GM18498 (cell line): ENCODE results near the gene RAB40C.

Experiments used
- ATAC-seq: cut with Tn5 transposase; IDR thresholded peaks from one replicate; pipeline ENCODE4 v1.9.1; 2021; ENCODE audit warnings: mild to moderate bottlenecking, moderate library complexity; ENCODE audit not compliant: unreplicated experiment

The RAB40C gene

DNA sequence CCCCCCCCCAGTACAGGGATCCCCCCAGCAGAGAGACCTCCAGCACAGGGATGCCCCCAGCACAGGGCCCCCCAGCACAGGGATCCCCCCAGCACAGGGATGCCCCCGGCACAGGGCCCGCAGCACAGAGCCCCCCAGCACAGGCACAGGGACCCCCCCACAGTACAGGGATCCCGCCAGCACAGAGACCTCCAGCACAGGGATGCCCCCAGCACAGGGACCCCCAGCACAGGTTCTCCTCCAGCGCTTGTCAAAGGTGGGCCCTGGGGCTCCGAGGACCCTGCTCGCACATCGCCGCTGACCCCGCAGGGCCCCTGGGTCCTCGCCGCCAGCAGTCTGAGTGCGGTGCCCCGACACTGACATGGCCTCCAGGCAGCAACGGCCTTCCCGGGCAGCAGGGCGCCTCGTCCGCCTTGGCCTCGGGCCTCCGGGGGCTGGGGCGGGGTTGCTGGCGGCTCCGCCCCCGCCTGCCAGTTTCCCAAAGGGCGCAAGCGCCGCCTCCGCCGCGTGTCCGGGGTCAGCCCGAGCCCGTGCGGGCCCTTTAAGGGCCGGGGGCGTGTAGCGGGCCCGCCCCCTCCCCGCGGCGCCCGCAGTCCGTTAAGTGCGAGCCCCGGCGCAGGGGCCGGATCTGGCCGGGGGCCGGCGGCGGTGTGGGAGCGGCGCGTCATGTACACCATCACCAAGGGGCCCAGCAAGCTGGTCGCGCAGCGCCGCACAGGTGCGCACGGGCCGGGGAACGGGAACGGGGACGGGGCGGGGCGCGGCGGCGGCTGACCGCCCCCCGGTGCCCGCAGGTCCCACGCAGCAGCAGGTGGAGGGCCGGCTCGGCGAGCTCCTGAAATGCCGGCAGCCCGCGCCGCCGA, 51.7 kb downstream of the RAB40C start, which contains the start of gene MCRIP2:
Gene MCRIP2, plus strand, starts transcription at position 503 of the 863 bp plus-strand sequence. Its CDS starts 164 bp downstream, at position 667.
- ATAC-seq, result peak; percentile 54

DNA sequence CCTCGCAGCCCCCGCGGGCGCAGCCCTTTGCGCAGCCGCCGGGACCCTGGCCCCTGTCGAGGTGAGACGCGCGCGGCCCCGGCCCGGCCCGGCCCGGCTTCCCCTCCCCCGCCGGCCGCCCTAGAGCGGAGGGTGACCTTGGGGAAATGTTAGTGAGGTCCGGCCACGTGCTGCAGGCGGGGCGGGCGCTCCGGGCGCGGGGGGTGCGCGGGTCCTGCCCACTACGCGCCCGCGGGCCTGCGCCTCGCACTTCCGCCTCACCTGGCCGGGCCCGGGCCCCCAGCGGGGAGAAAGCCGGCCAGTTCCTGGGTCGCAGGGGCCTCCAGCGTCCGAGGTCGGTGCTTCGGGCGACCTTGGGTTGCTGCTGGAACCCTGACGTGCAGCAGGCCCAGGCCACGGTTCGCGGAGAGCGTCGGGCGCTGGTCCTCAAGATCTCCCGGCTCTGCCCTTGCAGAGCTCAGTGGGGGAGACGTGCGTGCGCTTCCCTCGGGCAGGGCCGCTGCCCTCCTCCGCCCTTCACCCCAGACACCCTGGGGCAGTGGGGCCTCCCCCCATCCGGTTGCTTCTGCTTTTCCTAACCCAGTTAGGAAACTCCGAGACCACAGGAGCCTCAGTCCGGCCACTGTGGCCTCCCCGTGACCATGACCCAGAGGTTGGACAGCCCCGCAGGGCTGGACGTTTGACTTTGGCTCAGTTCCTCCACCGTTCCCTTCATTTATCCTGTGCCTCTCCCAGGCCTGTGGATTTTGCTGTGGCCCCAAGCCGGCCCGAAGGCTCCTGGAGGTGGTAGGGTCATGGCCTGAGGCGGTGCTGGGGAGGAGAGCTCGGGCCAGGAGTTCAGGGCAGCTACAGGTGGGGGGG, 52.6 kb downstream of the RAB40C start:
- peak; percentile 46 for ATAC-seq

DNA sequence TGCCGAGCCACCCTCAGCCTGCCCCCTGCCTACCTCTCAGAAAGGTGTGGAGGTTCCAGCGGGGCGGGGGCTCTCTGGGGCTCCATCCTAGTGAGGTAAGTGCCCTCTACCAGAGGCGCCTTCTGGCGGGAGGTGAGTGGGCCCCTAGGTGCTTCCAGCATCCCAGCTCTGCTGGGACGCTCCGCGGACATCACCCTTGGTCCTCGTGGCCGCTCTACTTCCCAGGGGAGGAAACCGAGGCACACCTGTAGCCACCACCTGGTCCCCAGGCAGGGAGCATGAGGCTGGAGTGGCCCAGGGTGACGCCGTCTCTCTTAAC, 53.1 kb downstream of the RAB40C start:
- no peak for ATAC-seq

DNA sequence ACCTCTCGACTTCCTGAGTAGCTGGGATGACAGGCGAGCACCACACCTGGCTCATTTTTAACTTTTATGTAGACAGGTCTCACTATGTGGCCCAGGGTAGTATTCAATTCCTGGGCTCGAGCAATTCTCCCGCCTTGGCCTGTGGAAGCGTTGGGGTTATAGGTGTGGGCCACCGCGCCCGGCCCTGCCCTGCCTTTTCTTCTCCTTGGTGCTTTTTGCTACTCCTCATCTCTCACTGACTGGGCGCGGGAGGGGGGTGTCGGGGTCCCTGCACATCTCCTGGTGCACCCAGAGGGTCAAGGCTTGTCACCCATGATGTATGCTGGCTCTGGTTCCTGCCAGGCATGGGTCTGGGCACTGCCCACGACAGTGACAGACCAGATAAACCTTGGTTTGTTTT, 54.7 kb downstream of the RAB40C start:
- no peak for ATAC-seq

DNA sequence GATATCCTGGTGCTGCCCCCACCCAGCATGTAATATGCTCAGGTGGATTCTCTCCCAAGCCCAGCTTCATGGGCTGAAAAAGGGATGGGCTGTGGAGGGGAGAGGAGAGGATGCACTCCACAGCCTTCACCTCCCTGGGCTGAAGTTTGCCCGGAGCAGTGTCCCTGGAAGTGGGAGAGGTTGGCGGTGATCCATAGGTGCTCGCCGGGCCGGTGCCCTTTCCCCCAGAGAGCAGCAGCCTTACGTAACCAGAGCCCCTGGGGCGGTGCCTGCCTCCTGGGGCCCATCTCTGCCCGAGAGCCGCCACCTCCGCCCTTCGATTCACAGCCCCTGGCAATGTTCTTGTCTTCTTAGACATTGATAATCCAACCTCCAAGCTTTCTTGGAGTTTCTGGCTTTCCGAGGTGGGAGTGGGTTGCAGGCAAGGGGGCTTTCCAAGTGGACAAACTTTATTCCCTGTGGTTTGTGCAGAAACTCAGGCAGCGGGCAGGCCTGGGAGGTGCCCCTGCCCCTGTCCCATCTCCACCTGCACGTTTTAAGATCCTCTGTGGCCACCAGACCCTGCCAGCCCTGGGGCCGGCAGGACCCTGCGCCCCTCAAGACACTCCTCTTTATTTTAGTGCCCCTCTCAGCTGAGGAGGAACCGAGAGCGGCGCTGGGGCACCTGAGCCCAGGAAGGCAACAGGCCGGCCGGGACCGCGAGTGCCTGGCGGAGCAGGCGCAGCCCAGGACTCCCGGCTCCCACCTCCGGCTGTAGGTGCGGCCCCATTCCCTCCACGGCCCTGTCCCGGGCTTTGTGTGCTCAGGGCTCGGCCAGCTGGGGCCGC, 56.2 kb downstream of the RAB40C start:
- no peak for ATAC-seq

DNA sequence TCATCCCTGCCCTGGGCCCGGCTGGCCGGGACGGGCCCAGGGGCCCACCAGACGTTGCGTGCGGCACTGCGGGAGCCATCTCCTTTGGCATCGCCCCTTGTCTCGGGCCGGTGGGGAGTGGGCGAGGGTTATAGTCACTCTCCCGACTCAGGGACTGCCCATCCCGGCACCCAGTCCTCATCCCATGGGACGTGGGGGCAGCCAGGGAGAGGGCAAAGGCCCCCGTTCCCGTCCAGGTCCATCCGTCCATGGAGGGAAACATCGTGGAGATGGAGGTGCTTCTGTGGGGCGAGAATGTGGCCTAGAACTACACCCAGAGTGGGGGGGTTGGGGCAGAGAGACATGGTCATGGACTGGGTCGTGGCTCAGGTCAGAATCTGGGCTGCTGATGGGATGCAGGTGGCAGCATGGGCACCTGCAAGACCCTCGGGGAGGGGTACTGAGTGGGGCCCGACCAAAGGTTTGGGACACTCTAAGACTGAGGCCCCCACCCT, 56.9 kb downstream of the RAB40C start:
- ATAC-seq, result no peak

DNA sequence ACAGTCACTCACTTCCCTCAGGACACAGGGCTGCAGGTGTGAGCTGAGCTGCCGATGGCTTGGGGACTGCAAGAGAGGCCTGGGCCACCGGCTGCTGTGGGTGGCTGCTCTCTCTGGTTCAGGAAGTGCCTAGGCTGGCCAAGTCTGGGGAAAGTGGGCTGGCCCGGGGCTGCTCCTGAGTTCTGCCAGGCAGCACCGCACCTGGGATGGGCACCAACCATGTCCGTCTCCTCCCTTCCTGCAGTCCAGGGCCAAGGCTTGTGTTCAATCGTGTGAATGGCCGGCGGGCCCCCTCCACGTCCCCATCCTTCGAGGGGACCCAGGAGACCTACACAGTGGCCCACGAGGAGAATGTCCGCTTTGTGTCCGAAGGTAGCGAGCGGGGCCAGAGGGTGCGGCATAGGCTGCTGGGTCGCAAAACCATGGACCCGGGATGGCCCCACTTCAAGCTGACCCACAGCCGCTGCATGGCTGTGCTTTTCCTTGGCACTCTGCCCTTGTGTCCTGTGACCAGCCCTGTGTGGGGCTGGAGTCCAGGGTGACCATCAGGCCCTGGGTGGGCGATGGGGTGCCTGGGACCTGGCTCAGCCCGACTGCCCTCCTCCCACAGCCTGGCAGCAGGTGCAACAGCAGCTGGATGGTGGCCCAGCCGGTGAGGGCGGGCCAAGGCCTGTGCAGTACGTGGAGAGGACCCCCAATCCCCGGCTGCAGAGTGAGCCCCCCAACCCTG, 57.5 kb downstream of the RAB40C start:
- ATAC-seq, result no peak

DNA sequence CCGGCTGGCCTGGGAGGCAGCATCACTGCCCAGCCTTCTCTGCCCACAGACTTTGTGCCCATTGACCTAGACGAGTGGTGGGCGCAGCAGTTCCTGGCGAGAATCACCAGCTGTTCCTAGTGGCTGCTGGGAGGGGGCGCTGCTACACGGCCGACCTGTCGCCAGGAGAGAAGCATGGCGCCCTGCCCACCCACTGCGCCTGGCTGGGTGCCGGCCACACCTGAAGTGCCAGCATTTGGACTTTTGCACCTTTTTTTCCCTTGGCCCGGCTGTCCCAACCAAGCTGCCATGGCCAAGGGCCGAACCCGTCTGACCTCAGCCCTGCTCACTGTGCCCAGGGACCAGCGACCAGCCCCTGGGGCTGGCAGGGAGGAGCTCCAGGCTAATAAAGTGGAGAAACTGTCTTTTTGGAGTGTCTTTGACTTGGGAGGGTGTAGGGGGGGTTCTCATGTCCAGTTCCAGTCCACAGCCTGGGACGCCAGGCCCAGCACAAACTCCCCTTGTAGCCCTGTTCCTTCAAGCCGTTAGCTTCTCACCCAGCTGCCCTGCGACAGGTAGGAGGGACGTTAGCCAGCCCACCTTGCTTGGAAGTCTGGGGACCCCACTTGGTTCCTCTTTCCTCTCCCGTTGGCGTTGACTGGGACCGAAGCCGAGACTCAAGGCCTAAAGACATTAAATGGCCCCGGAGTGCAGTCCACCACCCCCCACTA, 58.4 kb downstream of the RAB40C start:
- no peak for ATAC-seq

DNA sequence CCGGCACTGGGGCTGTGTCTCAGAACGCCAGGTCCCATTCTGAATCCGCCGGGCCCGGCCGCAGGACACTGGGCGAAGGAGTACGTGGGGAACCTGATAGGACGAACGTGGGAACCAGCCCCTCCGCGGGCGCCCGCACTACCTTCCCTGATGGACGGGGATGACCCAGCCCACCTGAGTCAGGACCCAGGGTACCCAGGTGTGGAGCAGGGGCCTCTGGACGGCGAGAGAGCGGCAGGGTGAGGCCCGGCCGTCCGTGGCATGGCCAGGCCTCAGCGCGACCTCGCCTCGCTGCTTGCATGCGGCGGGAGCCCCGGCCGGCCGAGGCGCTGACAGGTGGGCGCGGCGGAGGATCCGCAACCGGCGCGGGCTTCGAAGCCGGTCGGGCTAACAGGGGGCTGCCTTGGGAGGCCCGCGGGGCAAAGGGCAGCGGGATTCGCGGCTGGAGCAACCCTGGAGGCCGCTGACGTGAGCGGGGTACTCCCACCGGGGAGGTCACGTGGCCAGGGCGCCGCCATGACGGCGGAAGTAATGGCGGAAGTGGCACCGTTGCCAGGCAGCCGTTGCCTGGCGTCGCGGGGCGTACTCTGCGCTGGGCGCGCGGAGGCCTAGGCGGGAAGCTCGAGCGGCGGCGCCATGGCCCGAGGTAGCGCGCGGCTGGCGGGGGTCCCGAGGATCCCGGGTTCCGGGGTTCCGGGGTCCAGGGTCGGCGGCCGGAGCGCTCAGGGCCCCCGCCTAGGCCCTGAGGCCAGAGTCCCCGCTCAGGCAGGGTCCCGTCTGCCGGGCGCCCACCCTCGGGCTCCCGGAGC, 59.1 kb downstream of the RAB40C start, which contains the start of gene WDR90:
Gene WDR90, plus strand, starts transcription at position 585 of the 809 bp plus-strand sequence. Its CDS starts 52 bp downstream, at position 637.
- ATAC-seq, result peak; percentile 78

DNA sequence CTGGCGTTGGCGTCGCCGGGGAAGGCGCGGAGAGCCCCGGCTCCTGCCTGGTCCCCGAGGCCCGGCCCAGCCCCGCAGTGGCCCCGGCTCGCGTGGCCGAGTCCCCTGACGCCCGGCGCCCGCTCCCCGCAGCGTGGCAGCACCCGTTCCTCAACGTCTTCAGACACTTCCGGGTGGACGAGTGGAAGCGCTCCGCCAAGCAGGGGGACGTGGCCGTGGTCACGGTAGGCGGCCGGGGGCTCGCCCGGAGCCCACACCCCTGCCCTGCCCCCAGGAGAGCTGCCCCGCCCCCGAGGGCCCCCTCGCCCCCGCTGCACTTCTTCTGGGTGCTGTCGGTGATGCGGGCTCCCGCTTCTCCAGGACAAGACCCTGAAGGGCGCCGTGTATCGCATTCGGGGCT, 59.8 kb downstream of the RAB40C start:
- ATAC-seq, result peak; percentile 18

DNA sequence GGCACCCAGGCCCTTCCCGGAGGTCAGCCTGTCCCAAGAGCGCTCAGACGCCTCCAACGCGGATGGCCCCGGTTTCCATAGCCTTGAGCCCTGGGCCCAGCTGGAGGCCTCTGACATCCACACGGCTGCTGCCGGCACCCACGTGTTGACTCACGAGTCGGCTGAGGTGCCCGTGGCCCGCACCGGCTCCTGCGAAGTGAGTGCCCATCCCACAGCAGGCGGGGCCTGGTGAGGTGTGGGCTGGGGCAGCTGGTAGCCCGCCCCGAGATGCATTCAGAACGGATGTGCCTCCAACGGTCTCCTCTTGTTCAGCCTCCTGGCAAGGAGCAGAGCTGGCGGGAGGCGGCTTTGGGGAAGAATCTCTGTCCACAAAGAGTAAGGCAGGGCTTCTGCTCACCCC, 62.0 kb downstream of the RAB40C start:
- ATAC-seq, result no peak

DNA sequence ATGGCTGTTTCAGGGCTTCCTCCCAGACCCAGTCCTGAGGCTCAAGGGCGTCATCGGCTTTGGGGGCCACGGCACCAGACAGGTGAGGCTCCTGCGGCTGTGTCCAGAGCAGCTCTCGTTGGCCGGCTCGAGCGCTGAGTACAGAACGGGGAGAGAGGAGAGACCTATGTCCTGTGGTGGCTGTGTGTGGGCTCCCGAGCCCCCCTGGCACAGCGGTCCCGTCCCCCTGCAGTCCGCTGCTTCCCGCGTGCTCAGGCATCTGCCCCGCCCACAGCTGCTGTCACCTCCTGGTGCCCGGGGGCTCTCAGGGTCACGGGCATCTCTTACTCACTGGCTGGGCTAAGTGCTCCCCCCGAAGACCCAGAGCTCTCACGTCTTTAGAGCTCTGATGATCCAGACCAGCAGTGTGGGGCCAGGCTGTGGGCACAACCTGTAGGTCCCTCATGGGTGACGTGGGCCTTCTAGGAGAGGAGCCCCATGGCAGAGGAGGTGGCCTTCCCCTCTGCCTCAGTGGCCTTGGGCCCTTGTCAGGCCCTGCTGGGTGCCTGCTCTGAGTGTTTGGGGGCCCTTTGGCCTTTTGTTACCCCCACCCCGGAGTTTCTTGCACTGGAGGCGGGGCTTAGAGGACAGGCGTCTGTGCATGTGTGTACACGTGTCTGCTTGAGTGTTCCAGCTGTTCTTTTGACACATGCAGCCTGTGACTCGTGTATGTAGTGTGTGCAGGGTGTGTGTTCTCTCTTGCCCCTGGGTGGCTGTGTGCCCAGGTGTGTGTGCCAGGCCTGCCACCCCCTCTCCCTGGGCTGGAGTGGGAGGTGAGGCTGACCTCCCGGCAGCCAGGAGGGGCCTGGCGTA, 62.8 kb downstream of the RAB40C start:
- no peak for ATAC-seq

DNA sequence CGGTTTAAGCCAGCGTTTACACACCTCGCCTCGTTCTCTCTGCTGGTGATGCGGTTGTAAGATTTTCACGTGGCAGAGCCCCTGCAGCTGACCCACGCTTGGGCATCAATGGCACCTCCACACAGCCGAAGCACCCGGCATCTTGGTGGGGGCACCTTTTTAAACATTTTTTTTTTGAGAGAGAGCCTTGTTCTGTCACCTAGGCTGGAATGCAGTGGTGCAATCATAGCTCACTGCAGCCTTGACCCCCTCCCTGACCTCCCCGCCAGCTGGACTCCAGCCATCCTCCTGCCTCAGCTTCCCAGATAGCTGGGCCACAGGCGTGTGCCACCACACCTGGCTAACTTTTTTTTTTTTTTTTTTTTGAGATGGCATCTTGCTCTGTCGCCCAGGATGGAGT, 64.2 kb downstream of the RAB40C start:
- no peak for ATAC-seq

DNA sequence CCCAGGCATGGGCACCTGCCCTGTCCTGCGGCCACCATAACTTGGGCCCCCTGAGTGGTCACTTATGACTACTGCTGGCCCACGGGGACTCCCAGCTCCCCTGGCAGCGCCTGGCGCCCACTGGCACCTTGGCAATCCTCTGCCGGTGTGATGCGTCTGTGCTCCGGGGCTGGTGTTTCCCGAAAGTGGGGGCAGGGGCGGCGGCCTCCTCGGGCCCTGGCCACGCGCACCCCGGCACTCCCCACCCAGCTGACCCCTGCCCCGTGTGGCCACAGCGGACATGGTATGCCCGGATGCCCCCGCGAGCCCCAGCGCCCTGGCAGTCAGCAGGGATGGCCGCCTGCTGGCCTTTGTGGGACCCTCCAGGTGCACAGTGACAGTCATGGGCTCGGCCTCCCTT, 67.6 kb downstream of the RAB40C start:
- ATAC-seq, result no peak

DNA sequence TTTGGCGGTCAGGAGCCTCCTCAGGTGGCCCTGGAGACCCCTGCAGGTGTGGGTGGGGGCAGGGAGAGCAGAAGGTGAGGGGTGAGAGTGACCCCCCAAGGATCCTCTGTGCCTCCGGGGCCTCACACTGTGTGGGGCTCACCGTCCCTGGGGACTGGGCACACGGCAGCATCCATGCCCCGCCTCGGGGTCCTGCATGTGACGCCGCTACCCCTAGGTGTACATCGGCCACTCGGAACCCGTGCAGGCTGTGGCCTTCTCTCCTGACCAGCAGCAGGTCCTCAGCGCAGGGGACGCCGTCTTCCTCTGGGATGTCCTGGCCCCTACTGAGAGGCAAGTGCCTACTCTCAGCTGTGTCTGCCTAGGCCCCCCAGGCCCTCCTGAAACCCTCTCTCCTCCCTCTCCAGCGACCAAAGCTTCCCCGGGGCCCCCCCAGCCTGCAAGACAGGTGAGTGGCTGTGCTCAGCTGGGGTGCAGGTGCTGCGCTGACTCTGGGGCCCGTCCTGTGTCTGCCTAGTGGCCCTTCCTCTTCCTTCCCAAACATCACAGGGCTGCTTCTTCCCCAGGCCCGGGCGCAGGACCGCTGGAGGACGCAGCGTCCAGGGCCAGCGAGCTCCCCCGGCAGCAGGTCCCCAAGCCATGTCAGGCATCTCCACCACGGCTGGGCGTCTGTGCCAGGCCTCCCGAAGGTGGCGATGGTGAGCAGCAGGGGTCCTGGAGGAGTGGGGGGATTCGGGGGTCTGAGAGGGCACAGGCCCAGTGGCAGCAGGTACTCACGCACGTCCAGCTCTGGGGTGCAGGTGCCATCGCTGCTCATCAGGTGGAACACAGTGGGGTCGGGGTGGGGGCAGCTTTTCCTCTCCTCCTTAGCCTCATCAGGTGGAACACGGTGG, 69.1 kb downstream of the RAB40C start:
- ATAC-seq, result no peak

DNA sequence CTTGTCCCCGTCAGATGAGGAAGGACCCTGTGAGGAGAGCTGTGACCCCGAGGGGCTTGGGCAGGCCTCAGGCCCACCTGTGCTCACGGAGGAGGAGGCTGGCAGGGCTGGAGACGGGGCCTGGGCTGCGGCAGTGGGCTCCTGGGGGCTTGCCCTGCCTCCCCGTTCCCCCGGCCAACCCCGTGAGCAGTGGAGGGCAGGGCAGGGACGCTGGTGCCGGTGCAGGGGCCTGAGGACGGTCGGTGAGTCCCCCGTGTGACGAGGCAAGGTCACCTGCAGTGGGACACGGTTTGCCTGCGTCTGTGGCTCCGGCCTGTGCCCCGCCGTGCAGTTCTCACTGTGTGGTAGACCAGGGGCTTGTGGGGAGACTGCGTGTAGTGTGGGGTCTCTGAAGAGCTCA, 69.8 kb downstream of the RAB40C start:
- ATAC-seq, result no peak

DNA sequence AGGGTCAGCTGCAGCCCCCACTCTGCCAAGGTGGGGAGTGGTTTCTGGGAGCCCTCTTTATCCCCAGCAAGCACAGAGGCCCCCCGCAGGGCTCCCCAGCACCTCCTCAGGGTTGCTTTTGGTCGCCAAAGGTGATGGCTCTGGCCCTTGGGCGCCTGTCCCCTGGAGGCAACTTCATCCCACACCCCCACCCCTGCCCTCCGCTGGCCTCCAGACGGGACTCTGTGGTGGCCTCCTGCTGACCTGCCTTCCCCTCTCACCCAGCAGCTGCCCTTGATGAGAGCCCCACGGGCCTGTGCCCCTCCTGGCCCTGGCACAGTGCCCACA, 70.2 kb downstream of the RAB40C start:
- peak; percentile 6 for ATAC-seq
